ENCODE measurements around the gene ARNT2. TPM values are rescaled to one million over a fixed set of nuclear protein-coding genes. Genes with fewer than 3 reads are reported as not detected.
"Not testable (repeated sequence)": the region's sequence is repeated elsewhere in the genome, so short reads cannot be mapped to it uniquely, and the experiment has no call there.

ARNT2 gene
- polyA plus RNA-seq, 1 of the 3 experiments (the other 2 are of a cell fraction) = 17.0 TPM

GRCh38 chr15:80388326-80388725 lies 15.9 kb upstream of the ARNT2 start:
- ChIA-PET POLR2A (no interaction called here), CTCF (interaction anchor here (0.5 kb wide), 1 partner anchor 35 kb away, joined by 3 read pairs; no protein-coding TSS in a partner anchor)
- H2AFZ ChIP-seq (ENCODE audit: low read depth) = no peak overlapping the region
- no peak overlapping the region for H3K9ac ChIP-seq
- H3K4me2 ChIP-seq = no peak overlapping the region
- no peak overlapping the region for H3K27ac ChIP-seq (ENCODE audit: low read depth in 2 of 2, low read length in 1 of 2)
- H3K9me3 ChIP-seq = no peaks in the 10 kb centered on the region
- no peak for DNase-seq
- H3K4me1 ChIP-seq (ENCODE audit: control insufficient read depth in 1 of 2, insufficient read depth in 2 of 2, low read depth in 1 of 2, low read length in 1 of 2) = peaks cover 0 to 2% of the 10 kb centered on the region in 2 experiments; a peak in 2 of 4 replicates
- TF ChIP-seq RAD21 (IDR thresholded peaks at IDR 0.05; ENCODE audit: low read length) (no peak), TCF12 (IDR thresholded peaks at IDR 0.05) (no peak)
- H4K20me1 ChIP-seq (ENCODE audit: insufficient read depth) = no peaks in the 10 kb centered on the region
- H3K27me3 ChIP-seq (ENCODE audit: insufficient read depth) = no peaks in the 10 kb centered on the region
- WGBS (ENCODE audit: low lambda C conversion rate) = 59% methylated on average over 3 of the region's 3 CpGs
- no peaks in the 10 kb centered on the region for H3K36me3 ChIP-seq (replicated peaks in 1 of 2; ENCODE audit: control insufficient read depth in 1 of 2, insufficient read depth in 2 of 2, low read length in 1 of 2)
- H3K4me3 ChIP-seq (ENCODE audit: low read depth in 2 of 2, low read length in 1 of 2) = no peak overlapping the region
- no peaks in the 10 kb centered on the region for H3K79me2 ChIP-seq (ENCODE audit: insufficient read depth)
- H3F3A ChIP-seq (replicated peaks; ENCODE audit: insufficient read depth) = no peaks in the 10 kb centered on the region
- H3K9me2 ChIP-seq = no peaks in the 10 kb centered on the region

GRCh38 chr15:80389370-80389769 lies 14.8 kb upstream of the ARNT2 start:
- POLR2A ChIA-PET = no interaction called here
- Histone ChIP-seq H3K27ac (ENCODE audit: low read depth in 2 of 2, low read length in 1 of 2) (no peak overlapping the region), H3K79me2 (ENCODE audit: insufficient read depth) (no peaks in the 10 kb centered on the region), H3K9me3 (no peaks in the 10 kb centered on the region), H3K27me3 (ENCODE audit: insufficient read depth) (no peaks in the 10 kb centered on the region), H3K9me2 (no peaks in the 10 kb centered on the region), H4K20me1 (ENCODE audit: insufficient read depth) (no peaks in the 10 kb centered on the region), H3K9ac (no peak overlapping the region), H3K4me2 (no peak overlapping the region), H2AFZ (ENCODE audit: low read depth) (no peak overlapping the region), H3K4me1 (ENCODE audit: control insufficient read depth in 1 of 2, insufficient read depth in 2 of 2, low read depth in 1 of 2, low read length in 1 of 2) (peaks cover 0 to 2% of the 10 kb centered on the region in 2 experiments; a peak in 2 of 4 replicates), H3F3A (replicated peaks; ENCODE audit: insufficient read depth) (no peaks in the 10 kb centered on the region), H3K4me3 (ENCODE audit: low read depth in 2 of 2, low read length in 1 of 2) (no peak overlapping the region), H3K36me3 (replicated peaks in 1 of 2; ENCODE audit: control insufficient read depth in 1 of 2, insufficient read depth in 2 of 2, low read length in 1 of 2) (no peaks in the 10 kb centered on the region)
- no peak for DNase-seq
- WGBS (ENCODE audit: low lambda C conversion rate) = 85% methylated on average over 1 of the region's 1 CpG
- no peak for TF ChIP-seq FOSL2 (IDR thresholded peaks at IDR 0.05; ENCODE audit: borderline replicate concordance, low read depth)
- TF ChIP-seq, protein P1, sequence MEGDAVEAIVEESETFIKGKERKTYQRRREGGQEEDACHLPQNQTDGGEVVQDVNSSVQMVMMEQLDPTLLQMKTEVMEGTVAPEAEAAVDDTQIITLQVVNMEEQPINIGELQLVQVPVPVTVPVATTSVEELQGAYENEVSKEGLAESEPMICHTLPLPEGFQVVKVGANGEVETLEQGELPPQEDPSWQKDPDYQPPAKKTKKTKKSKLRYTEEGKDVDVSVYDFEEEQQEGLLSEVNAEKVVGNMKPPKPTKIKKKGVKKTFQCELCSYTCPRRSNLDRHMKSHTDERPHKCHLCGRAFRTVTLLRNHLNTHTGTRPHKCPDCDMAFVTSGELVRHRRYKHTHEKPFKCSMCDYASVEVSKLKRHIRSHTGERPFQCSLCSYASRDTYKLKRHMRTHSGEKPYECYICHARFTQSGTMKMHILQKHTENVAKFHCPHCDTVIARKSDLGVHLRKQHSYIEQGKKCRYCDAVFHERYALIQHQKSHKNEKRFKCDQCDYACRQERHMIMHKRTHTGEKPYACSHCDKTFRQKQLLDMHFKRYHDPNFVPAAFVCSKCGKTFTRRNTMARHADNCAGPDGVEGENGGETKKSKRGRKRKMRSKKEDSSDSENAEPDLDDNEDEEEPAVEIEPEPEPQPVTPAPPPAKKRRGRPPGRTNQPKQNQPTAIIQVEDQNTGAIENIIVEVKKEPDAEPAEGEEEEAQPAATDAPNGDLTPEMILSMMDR (IDR thresholded peaks at IDR 0.05) = no peak
- no peak for TF ChIP-seq YY1 (IDR thresholded peaks at IDR 0.05; ENCODE audit: low read depth)
- no peak for TF ChIP-seq RCOR1 (IDR thresholded peaks at IDR 0.05; ENCODE audit: low read length)
- no peak for TF ChIP-seq TCF12 (IDR thresholded peaks at IDR 0.05)
- TF ChIP-seq TEAD4 (IDR thresholded peaks at IDR 0.05; ENCODE audit: borderline replicate concordance, insufficient read depth) = no peak
- TF ChIP-seq, protein P2, sequence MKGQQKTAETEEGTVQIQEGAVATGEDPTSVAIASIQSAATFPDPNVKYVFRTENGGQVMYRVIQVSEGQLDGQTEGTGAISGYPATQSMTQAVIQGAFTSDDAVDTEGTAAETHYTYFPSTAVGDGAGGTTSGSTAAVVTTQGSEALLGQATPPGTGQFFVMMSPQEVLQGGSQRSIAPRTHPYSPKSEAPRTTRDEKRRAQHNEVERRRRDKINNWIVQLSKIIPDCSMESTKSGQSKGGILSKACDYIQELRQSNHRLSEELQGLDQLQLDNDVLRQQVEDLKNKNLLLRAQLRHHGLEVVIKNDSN (IDR thresholded peaks at IDR 0.05; ENCODE audit: borderline replicate concordance, low read depth) = no peak
- no peak for TF ChIP-seq SMC3 (IDR thresholded peaks at IDR 0.05; ENCODE audit: low read depth, low read length)
- TF ChIP-seq RFX5 (IDR thresholded peaks at IDR 0.05; ENCODE audit: low read length) = no peak
- TF ChIP-seq RXRA (IDR thresholded peaks at IDR 0.05; ENCODE audit: borderline replicate concordance, low read depth) = no peak
- no peak for TF ChIP-seq NFIC (IDR thresholded peaks at IDR 0.05; ENCODE audit: borderline replicate concordance)
- TF ChIP-seq MAX (IDR thresholded peaks at IDR 0.05; ENCODE audit: low read depth) = no peak
- TF ChIP-seq MXI1 (IDR thresholded peaks at IDR 0.05; ENCODE audit: low read depth, low read length) = no peak
- CTCF ChIA-PET = no interaction called here

DNA sequence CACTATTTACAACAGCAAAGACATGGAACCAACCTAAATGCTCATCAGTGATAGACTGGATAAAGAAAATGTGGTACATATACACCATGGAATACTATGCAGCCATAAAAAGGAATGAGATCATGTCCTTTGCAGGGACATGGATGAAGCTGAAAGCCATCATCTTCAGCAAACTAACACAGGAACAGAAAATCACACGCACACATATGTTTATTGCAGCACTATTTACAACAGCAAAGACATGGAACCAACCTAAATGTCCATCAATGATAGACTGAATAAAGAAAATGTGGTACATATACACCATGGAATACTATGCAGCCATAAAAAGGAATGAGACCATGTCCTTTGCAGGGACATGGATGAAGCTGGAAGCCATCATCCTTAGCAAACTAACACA lies 13.2 kb upstream of the ARNT2 start:
- H3K9me2 ChIP-seq; DNase-seq; H2AFZ ChIP-seq (ENCODE audit: low read depth); H3K27me3 ChIP-seq (ENCODE audit: insufficient read depth); H3K36me3 ChIP-seq (replicated peaks in 1 of 2; ENCODE audit: control insufficient read depth in 1 of 2, insufficient read depth in 2 of 2, low read length in 1 of 2); H3K9ac ChIP-seq; H3K79me2 ChIP-seq (ENCODE audit: insufficient read depth); H3K27ac ChIP-seq (ENCODE audit: low read depth in 2 of 2, low read length in 1 of 2); H3K4me1 ChIP-seq (ENCODE audit: control insufficient read depth in 1 of 2, insufficient read depth in 2 of 2, low read depth in 1 of 2, low read length in 1 of 2); POLR2A ChIA-PET; H3K9me3 ChIP-seq; H4K20me1 ChIP-seq (ENCODE audit: insufficient read depth); CTCF ChIA-PET; H3K4me3 ChIP-seq (ENCODE audit: low read depth in 2 of 2, low read length in 1 of 2); H3F3A ChIP-seq (replicated peaks; ENCODE audit: insufficient read depth); H3K4me2 ChIP-seq: not testable (repeated sequence)
- 82% methylated on average over 1 of the region's 1 CpG for WGBS (ENCODE audit: low lambda C conversion rate)
